Erythroblast (primary cell): Measurements from ENCODE around the gene TSFM.

Experiments
- DNase-seq, 2 experiments: peaks; one replicate each; lab custom pipeline; 2025; lab: John Stamatoyannopoulos, UW
- GATA1 ChIP-seq: IDR thresholded peaks from 2 replicates; pipeline ENCODE4 v1.6.1; 2011; ENCODE audit warnings: low read depth, mild to moderate bottlenecking, control low read depth, low read length, moderate library complexity
- POLR2A ChIP-seq: IDR thresholded peaks from 2 replicates; pipeline ENCODE4 v1.6.1; 2011; ENCODE audit warnings: mild to moderate bottlenecking, low read length

TSFM gene

DNA sequence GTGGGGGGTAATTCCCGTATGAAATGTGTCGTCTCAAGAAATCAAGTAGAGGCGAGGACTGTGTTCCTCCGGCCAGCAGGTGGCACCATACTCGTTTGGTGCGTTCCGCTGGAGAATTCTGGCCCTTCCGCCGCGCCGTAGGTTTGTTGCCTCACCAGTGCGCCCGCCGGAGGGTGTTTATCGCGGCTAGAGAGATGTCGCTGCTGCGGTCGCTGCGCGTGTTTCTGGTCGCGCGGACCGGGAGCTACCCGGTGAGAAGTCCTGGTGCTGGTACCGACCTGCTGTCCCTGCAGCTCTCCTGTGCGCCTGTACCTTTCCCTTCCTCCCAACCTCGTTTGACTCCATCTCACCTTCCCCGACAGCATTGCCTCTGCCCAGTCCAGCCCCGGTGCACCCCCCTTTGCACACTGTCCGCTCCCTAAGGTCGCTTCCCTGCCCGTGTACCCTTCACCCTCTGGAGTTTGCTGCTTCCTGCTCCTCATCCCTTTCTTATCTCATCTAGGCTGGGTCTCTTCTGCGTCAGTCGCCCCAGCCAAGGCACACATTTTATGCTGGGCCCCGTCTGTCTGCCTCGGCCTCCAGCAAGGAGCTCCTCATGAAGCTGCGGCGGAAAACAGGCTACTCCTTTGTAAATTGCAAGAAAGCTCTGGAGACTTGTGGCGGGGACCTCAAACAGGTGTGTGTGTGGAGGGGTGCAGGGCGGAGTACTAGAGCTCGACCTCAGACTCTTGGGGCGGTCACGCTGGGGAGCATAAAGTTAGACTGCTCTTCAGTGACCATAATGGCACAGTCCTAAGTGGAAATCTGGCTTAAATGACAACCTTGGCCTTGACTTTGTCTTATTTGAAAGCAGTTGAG lies at the start of gene TSFM:
TSS of gene TSFM (plus strand) at position 180 of the 858 bp plus-strand sequence. CDS start at position 195, 15 bp downstream.
- TF ChIP-seq POLR2A: peak; percentile 94
- no peak for TF ChIP-seq GATA1
- peak; percentile 98 to 99 for DNase-seq

GRCh38 chr12:57733928-57734327 lies 48.7 kb upstream of the TSFM start:
- no peak for DNase-seq
- TF ChIP-seq GATA1 (no peak), POLR2A (no peak)

- TF ChIP-seq POLR2A (no peak), GATA1 (no peak)
- no peak for DNase-seq
Observed at GRCh38 chr12:57734591-57734990, 48.0 kb upstream of the TSFM start.

- DNase-seq: no peak
- TF ChIP-seq POLR2A (no peak), GATA1 (no peak)
Observed at GRCh38 chr12:57735198-57735855, 47.3 kb upstream of the TSFM start.

DNA sequence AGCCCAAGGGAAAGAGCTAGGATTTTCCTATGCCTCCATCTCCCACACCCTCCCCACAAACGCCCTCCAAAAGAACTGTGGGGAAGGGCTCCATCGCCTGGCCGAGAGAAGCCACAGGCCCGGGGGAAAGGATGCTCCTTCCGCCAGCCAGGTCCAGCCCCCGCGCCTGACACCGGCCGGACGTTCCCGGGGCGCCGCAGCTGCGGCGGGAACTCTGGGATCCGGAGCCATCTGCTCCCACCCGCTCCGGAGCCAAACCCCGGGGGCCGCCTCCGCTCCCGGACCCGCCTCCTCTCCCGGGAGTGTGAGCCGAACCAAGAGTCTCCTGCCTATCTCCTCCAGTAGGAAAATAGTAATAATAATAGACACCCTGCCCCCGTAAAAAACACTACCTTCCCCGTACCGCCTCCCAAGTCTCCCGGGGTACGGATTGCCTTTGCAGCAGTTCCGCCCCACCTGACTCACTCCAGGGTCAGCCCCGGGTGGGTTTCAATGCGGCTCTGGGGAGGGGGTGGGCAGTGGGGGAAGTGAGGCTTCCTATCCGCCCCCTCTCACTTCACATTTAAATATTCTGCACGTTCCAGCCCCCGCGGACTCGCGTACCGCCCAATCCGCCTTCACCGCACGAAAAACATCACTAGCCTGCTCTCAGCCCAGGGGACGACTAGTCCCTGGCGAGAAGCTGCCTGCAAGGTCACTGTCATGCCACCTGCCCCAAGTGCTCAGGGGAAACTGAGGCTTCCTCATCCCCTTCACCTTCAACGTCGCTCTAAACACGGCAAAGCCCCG lies 46.4 kb upstream of the TSFM start:
- DNase-seq: no peak
- TF ChIP-seq POLR2A (no peak), GATA1 (no peak)

DNA sequence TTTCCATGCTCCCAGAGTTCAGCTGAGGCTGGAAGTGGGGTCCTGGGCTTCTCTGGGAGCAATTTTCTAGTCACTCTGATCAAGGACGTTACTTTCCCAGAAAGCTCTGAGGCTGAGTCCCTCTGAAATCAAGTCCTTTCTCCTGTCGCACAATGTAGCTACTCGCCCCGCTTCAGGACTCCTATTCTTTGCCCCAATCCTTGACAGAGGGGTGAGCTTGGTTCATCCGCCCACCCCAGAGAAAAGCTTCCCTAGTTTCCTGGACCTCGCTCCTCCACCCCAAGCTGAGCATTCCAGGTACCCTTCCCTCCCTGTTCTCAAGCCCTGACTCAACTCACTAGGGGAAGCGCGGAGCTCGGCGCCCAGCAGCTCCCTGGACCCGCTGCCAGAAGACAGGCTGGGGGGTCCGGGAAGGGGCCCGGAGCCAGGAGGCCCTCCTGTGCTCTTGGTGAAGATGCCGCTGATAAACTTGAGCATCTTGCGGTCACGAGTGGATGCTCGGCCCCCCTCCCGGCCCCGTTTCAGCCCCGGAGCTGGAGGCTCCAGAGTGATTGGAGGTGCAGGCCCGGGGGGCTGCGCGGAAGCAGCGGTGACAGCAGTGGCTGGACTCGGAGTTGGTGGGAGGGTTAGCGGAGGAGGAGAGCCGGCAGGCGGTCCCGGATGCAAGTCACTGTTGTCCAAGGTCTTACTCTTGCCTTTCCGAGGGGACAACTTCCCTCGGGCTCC lies 45.7 kb upstream of the TSFM start:
- no peak for TF ChIP-seq POLR2A

DNA sequence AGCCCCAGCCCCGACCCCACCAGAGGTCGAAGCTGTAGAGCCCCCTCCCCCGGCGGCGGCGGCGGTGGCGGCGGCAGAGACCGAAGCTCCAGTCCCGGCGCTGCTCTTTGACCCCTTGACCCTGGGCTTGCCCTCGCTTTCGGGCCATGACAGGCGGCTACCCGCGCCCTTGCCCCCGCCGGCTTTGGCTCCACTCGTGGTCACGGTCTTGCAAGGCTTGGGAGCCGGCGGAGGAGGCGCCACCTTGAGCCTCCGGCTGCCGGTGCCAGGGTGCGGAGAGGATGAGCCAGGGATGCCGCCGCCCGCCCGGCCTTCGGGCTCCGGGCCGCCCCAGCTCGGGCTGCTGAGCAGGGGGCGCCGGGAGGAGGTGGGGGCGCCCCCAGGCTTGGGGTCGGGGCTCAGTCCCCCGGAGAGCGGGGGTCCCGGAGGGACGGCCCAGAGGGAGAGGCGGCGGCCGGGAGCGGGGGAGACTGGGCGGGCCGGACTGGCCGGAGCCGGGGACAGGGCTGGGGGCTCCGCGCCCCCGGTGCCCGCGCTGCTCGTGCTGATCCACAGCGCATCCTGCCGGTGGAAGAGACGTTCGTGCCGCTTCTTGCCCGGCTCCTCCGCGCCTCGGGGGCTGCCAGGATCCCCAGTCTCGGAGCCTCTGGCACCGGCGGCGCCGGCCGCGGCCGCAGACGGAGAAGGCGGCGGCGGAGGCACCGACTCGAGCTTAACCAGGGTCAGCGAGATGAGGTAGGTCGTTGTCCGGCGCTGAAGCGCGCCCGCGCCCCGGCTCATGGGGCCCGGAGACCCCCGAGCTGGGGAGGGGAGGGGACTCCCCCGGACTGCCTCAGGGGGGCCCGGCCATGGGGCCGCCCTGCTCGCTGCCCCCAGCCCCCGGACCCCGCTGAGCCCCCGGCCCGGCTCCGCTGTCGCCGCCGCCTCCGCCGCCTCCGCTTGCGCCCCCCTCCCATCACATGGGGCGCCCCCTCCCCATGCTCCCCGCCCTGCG lies 44.8 kb upstream of the TSFM start:
- no peak for TF ChIP-seq GATA1
- no peak for TF ChIP-seq POLR2A
- no peak for DNase-seq

More for the DNA sequence above, 45.7 kb upstream of the TSFM start:
- DNase-seq: no peak

GRCh38 chr12:57738661-57739237 lies 43.8 kb upstream of the TSFM start, which contains the start of gene AGAP2:
Gene AGAP2 (minus strand): TSS chr12:57738742. CDS start chr12:57738246, 496 bp downstream.
- no peak for DNase-seq
- TF ChIP-seq GATA1: no peak
- no peak for TF ChIP-seq POLR2A

DNA sequence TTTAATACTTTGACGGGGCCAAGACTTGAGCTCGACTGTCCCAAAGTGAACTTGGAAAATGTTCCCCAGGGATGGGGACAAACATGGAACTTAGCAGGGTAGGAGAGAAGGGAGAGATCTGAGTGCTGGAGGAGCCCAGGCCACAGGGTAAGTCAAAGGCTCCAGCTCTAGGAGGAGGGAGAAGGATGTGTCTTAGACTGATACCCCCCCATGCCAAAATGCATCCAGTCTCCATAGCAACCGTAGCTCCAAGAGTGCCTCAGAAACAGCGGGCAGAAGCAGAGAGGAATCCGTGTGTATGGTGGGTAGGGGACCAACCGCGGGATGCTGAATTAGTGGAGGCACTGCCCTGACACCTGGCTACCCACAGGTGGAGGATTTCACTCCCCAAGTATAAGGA lies 43.2 kb upstream of the TSFM start:
- no peak for TF ChIP-seq GATA1
- TF ChIP-seq POLR2A: no peak
- no peak for DNase-seq

- DNase-seq: no peak
- no peak for TF ChIP-seq POLR2A
- TF ChIP-seq GATA1: no peak
Observed at GRCh38 chr12:57739914-57740538, 42.6 kb upstream of the TSFM start.
